AG04449 (cell line): ENCODE measurements around the gene HIC1.

Source experiments
- CTCF ChIA-PET: fragments of 350-600 bp; formaldehyde crosslinking; extraction: SDS; loops from one replicate; lab custom pipeline; 2021; ENCODE audit warnings: antibody characterized with exemption; lab: Yijun Ruan, JAX
- POLR2A ChIA-PET: fragments of 400-600, 350-600 bp; formaldehyde crosslinking; extraction: SDS; loops from one replicate; lab custom pipeline; 2020; ENCODE audit warnings: antibody characterized with exemption, inconsistent platforms; lab: Yijun Ruan, JAX
- DNase-seq: peaks from one replicate; pipeline ENCODE4 v3.0.0-alpha.2; 2010; ENCODE audit warnings: low read depth, low spot score
- H3K4me3 ChIP-seq: 2 replicates; pipeline ENCODE4 v1.5.1; 2011; ENCODE audit warnings: low read depth, mild to moderate bottlenecking, control low read depth, low read length
- TF ChIP-seq, protein P1 (sequence below): IDR thresholded peaks from one replicate; pipeline ENCODE4 v1.5.1; 2011; ENCODE audit warnings: mild to moderate bottlenecking, moderate library complexity, low read length, control low read depth, inconsistent platforms; ENCODE audit not compliant: insufficient read depth; ENCODE audit errors: missing control alignments

The HIC1 gene

DNA sequence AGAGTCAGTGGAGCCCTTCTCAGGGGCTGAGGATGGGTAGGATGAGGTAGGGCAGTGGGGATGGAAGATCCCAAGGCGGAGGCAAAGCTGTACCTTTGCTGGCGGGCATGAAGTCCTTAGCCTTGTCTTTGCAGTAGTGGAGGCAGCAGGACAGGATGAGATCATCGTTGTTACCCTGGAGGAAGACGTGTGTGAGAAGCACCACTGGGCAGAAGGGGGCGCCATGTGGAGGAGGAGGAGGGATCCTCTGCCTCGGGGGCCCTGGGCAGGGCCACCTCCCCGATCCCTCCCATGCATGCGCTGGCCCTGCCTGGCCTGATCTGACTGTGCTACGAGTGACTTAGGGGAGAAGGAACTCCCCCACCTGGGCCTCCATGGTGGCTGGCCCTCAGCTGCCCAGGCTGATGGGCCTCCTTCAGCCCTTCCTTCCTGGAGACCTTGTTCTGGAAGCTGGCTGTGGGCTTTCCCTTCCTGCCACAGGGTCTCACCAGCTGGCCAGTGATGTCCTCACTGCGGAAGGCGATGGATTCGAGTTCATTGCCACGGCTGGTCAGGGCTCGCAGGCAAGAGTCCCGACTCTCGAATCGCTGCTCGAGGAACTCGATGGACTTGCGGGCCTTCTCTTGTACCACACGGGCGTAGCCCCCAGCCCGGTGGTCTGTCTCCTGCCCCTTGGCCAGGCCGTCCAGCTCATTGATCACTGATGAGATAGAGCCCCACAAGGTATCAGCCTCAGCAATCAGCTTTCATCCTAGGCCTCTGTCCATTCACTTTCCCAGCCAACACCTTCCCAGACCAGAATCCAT is 10.3 kb downstream of the HIC1 start:
- ChIA-PET CTCF (interaction anchor here (0.7 to 8.9 kb wide), 15 partner anchors 9 to 288 kb away, joined by 3 to 86 read pairs (median 4); partner anchors contain the start of gene HIC1), POLR2A (interaction anchor here (1.1 to 1.6 kb wide), 2 partner anchors 116 to 180 kb away, joined by 4 read pairs; no protein-coding TSS in a partner anchor)
- no peak for DNase-seq
- no peak overlapping the region for H3K4me3 ChIP-seq
- TF ChIP-seq, protein P1, sequence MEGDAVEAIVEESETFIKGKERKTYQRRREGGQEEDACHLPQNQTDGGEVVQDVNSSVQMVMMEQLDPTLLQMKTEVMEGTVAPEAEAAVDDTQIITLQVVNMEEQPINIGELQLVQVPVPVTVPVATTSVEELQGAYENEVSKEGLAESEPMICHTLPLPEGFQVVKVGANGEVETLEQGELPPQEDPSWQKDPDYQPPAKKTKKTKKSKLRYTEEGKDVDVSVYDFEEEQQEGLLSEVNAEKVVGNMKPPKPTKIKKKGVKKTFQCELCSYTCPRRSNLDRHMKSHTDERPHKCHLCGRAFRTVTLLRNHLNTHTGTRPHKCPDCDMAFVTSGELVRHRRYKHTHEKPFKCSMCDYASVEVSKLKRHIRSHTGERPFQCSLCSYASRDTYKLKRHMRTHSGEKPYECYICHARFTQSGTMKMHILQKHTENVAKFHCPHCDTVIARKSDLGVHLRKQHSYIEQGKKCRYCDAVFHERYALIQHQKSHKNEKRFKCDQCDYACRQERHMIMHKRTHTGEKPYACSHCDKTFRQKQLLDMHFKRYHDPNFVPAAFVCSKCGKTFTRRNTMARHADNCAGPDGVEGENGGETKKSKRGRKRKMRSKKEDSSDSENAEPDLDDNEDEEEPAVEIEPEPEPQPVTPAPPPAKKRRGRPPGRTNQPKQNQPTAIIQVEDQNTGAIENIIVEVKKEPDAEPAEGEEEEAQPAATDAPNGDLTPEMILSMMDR, result peak; percentile 63

DNA sequence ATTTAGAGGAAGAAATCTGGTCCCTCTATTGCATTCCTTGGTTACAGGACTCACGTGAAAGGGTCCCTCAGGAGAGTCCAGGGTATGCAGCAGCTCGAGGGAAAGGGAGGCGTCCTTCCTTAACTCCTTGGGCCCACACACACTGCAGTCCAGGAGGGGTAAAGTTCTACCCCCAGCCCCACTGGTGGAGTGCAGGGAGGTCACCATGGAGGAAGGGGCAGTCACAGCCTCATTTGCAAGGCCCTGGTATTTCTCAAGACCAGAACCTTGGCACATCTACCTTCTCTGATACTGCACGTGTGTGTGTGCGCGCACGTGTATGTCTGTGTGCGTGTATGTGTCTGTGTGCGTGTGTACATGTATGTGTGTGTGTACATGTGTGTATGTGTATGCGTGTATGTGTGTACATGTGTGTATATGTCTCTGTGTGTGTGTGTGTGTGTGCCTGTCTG is 11.1 kb downstream of the HIC1 start:
- POLR2A ChIA-PET, result interaction anchor here (1.0 to 1.6 kb wide), 3 partner anchors 115 to 198 kb away, joined by 3 to 4 read pairs (median 4); no protein-coding TSS in a partner anchor
- CTCF ChIA-PET, result interaction anchor here (0.8 to 8.9 kb wide), 9 partner anchors 10 to 217 kb away, joined by 3 to 86 read pairs (median 4); partner anchors contain the start of gene HIC1
- no peak overlapping the region for H3K4me3 ChIP-seq
- TF ChIP-seq, protein P1, result no peak
- no peak for DNase-seq

DNA sequence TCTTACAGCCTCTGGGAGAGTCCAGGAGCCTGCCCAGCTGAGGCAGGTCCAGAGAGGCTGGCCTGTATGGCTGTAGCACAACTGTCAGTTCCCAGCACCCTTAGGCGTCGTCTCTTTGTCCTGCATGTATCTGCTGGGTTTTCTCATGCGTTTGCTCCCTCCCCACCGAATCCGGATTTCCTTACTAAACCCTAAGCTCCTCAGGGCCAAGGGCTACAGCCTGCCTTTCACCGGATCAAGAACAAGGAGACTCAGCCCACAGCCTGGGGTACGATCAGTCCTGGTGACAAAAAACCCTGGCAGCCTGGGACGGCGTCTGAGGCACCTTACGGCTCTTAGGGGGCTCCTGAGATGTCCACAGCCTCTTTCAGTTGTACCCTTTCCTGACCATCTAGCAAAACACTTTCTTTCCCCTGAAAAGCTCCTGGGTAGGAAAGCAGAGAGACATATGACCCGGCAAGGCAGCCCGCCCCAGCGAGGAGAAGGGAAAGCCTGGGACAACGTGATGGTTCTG is 12.2 kb downstream of the HIC1 start:
- ChIA-PET CTCF (interaction anchor here (0.7 to 8.9 kb wide), 12 partner anchors 11 to 182 kb away, joined by 3 to 86 read pairs (median 6); partner anchors contain the start of gene HIC1), POLR2A (interaction anchor here (1.0 to 3.4 kb wide), 5 partner anchors 10 to 196 kb away, joined by 3 to 38 read pairs (median 14); partner anchors contain the start of gene HIC1)
- TF ChIP-seq, protein P1, result no peak
- no peak overlapping the region for H3K4me3 ChIP-seq
- no peak for DNase-seq

DNA sequence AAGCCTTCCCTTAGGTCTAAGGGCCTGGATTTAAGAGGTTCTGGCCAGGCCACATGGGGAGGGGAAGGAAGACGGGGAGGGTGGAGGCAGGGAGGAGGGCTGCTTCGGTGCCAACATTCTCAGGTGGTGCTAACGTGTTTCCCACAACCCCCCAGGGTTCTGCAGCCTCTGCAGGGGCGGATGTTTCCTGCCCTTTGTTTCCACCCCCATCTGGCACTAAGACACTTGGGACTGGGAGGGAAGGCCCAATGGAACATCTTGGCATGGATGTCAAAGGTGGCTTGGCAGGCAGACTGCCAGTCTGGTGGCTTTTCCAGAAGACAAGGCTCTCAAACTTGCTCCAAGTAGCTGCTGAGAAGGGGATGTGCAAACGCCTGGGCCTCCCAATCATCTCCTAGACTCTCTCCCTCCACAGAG is 12.7 kb downstream of the HIC1 start:
- no peak overlapping the region for H3K4me3 ChIP-seq
- TF ChIP-seq, protein P1, result no peak
- DNase-seq, result no peak
- POLR2A ChIA-PET, result interaction anchor here (0.6 to 3.4 kb wide), 10 partner anchors 11 to 184 kb away, joined by 3 to 38 read pairs (median 8); partner anchors contain the start of genes DPH1 and HIC1
- CTCF ChIA-PET, result interaction anchor here (0.6 to 8.9 kb wide), 15 partner anchors 9 to 269 kb away, joined by 3 to 86 read pairs (median 5); partner anchors contain the start of genes HIC1 and TSR1

DNA sequence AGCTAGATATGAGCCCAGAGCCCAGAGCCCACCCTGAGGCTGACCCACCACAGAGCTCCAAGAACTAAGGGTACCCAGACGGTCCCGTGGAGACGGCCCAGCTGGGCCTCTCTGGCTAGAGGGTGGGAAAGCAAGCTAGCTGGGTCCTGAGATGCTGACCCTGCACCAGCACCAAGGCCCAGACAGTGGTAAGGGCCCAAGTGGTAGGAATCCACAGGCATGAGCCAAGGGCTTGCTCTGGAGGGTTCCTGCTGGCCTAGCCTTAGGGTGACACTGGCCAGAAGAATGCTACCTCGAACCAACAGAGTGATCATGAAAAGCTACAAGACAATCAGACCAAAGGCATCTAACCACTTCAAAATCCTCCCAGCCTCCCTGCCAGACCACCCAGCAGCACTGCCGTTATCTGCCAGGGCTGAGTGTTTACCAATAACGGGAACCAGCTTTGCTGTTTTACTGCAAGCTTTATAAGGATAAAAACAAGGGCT is 13.2 kb downstream of the HIC1 start:
- H3K4me3 ChIP-seq, result no peak overlapping the region
- peak; percentile 84 for DNase-seq
- CTCF ChIA-PET, result interaction anchor here (0.6 to 8.9 kb wide), 14 partner anchors 9 to 268 kb away, joined by 3 to 86 read pairs (median 6); partner anchors contain the start of genes HIC1 and TSR1
- POLR2A ChIA-PET, result interaction anchor here (0.6 to 3.4 kb wide), 10 partner anchors 11 to 184 kb away, joined by 3 to 38 read pairs (median 8); partner anchors contain the start of genes DPH1 and HIC1
- TF ChIP-seq, protein P1, result peak; percentile 52
